Transverse colon (tissue), 4 donors: ENCODE results near the gene RNF44.

Experiments used
- EP300 ChIP-seq: sonication (generic); formaldehyde crosslinking; IDR thresholded peaks from one replicate; pipeline ENCODE4 v1.6.1; 2017; ENCODE audit warnings: antibody characterized with exemption, low read depth
- POLR2A ChIP-seq: fragments of 450-650 bp; IDR thresholded peaks from one replicate; pipeline ENCODE4 v1.6.1; 2016; ENCODE audit warnings: antibody characterized with exemption, mild to moderate bottlenecking, moderate library complexity
- POLR2AphosphoS5 ChIP-seq, 3 donors: sonication (generic); formaldehyde crosslinking; IDR thresholded peaks; one replicate each; pipeline ENCODE4 v1.6.1; 2016; ENCODE audit warnings: antibody characterized with exemption in 3 of 3
- TF ChIP-seq, protein P1 (sequence below), 5 experiments: fragments of 200-600 bp in 3 of 5; fragments of 450-650 bp in 2 of 5; sonication (generic) in 3 of 5; IDR thresholded peaks; 1 replicate in 2 of 5; 2 replicates in 3 of 5; pipeline ENCODE4 v1.5.1; 2016 to 2017; ENCODE audit warnings: antibody characterized with exemption in 5 of 5, inconsistent platforms in 3 of 5, mild to moderate bottlenecking in 2 of 5, moderate library complexity in 1 of 5

DNA sequence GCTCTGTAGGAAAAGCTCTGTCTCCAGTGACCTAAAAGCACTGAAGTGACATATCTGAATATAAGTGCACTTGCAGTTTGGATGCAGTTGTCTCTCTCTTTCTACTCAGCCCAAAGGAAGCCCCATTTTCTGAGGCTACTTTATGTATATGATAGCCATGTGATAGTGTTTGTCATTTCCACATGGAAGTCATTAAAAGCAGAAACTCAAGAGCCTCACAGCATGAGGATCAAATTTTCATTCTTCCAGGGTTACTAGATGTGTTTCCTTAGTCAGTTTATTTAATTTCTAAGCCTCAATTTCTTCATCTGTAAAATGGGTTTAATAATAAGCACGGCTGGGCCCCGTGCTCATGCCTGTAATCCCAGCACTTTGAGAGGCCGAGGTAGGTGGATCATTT, 36.7 kb downstream of the RNF44 start:
- TF ChIP-seq POLR2A = no peak
- TF ChIP-seq, protein P1, sequence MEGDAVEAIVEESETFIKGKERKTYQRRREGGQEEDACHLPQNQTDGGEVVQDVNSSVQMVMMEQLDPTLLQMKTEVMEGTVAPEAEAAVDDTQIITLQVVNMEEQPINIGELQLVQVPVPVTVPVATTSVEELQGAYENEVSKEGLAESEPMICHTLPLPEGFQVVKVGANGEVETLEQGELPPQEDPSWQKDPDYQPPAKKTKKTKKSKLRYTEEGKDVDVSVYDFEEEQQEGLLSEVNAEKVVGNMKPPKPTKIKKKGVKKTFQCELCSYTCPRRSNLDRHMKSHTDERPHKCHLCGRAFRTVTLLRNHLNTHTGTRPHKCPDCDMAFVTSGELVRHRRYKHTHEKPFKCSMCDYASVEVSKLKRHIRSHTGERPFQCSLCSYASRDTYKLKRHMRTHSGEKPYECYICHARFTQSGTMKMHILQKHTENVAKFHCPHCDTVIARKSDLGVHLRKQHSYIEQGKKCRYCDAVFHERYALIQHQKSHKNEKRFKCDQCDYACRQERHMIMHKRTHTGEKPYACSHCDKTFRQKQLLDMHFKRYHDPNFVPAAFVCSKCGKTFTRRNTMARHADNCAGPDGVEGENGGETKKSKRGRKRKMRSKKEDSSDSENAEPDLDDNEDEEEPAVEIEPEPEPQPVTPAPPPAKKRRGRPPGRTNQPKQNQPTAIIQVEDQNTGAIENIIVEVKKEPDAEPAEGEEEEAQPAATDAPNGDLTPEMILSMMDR (IDR thresholded peaks at IDR 0.05) = no peak
- no peak for TF ChIP-seq EP300
- no peak for TF ChIP-seq POLR2AphosphoS5 (IDR thresholded peaks at IDR 0.05)
